Adrenal gland (tissue), 12 donors: ENCODE data around the gene PPTC7. TPM values are rescaled to one million over a fixed set of nuclear protein-coding genes. Genes with fewer than 3 reads are reported as not detected.
A peak's percentile ranks its signal among the peaks of the same experiment; 100 is the strongest.
"Not testable (repeated sequence)": the region's sequence is repeated elsewhere in the genome, so short reads cannot be mapped to it uniquely, and the experiment has no call there.

Experiments
- DNase-seq, 7 donors: peaks; one replicate each; pipeline ENCODE4 v3.0.0-alpha.2; 2019 to 2020
- H3K27ac ChIP-seq, 5 donors: fragments of 200-600 bp; sonication (generic) in 4 of 5; 1 replicate in 3 of 5; 2 replicates in 2 of 5; pipeline versions ENCODE4 v1.5.1 to v1.8.0; 2016 to 2020; ENCODE audit warnings: mild to moderate bottlenecking in 1 of 5
- H3K27me3 ChIP-seq: fragments of 200-600 bp; 2 replicates; pipeline ENCODE4 v1.8.0; 2021
- H3K36me3 ChIP-seq, 2 donors: fragments of 200-600 bp; replicated peaks in 1 of 2; 1 replicate in 1 of 2; 2 replicates in 1 of 2; pipeline versions ENCODE4 v1.5.1 to v1.8.0; 2018 to 2022
- H3K4me1 ChIP-seq, 2 donors: fragments of 200-600 bp; replicated peaks in 1 of 2; 1 replicate in 1 of 2; 2 replicates in 1 of 2; pipeline versions ENCODE4 v1.5.1 to v1.8.0; 2018 to 2021
- H3K4me3 ChIP-seq, 4 donors: fragments of 200-600 bp; sonication (generic) in 3 of 4; one replicate each; pipeline ENCODE4 v1.5.1; 2016 to 2018
- H3K9me3 ChIP-seq, 3 donors: fragments of 200-600 bp; sonication (generic) in 1 of 3; replicated peaks in 1 of 3; 1 replicate in 2 of 3; 2 replicates in 1 of 3; pipeline versions ENCODE4 v1.5.1 to v1.8.0; 2016 to 2021
- POLR2A ChIP-seq, 2 donors: fragments of 450-650 bp; IDR thresholded peaks; one replicate each; pipeline ENCODE4 v1.6.1; 2017; ENCODE audit warnings: antibody characterized with exemption in 2 of 2, mild to moderate bottlenecking in 2 of 2, moderate library complexity in 1 of 2
- WGBS, 4 donors: extraction: QIAGEN DNeasy Blood & Tissue Kit in 2 of 4; methylation state at CpG; one replicate each; pipeline versions ENCODE4 v1.1.5 to v1.1.7; 2013 to 2017; 5-methylcytosine and 5-hydroxymethylcytosine counted together
- intact Hi-C, 2 donors: fragments of 100-400 bp; cut with DNase I; formaldehyde crosslinking; loops; one replicate each; pipeline versions ENCODE4 v1.14.1 to v1.15.0; 2022 to 2023
- polyA plus RNA-seq, 3 donors: library from polyadenylated mRNA; stranded (reverse); fragments of 200-250 nt in 2 of 3; fragments of 350-450 nt in 1 of 3; fragmentation: Illumina TruSeq in 1 of 3; extraction: RNeasy Lipid Tissue Mini Kit (QIAGEN cat#74804) in 1 of 3; gene quantifications; one replicate each; pipeline ENCODE4 v1.2.3, GENCODE V29; 2013 to 2014
- total RNA-seq, 9 donors: library from RNA; depleted of rRNA in 4 of 9; stranded (reverse); fragments of >200 nt in 4 of 9; fragments of 120-200 nt in 1 of 9; fragmentation: NEBNext Ultra II Directional in 1 of 9; extraction: Animal tissue kit (Norgen Biotek cat#: 25700) in 1 of 9; gene quantifications; one replicate each; pipeline versions ENCODE4 v1.1.0 to v1.2.4, GENCODE V29; 2013 to 2023
- TF ChIP-seq, protein P1 (sequence below), 6 experiments: fragments of 450-650 bp in 4 of 6; fragments of 200-600 bp in 2 of 6; sonication (generic) in 1 of 6; IDR thresholded peaks; 1 replicate in 5 of 6; 2 replicates in 1 of 6; pipeline versions ENCODE4 v1.5.1 to v1.8.0; 2016 to 2021; ENCODE audit warnings: antibody characterized with exemption in 6 of 6, mild to moderate bottlenecking in 2 of 6, moderate library complexity in 1 of 6
- donor health status: healthy with polysubstance abuse.
- donor health status: Bipolar disorder and iron deficiency.
- donor health status: DM: yes; HTN: yes; CAD: no.
- donor health status: DM: no; HTN: no; CAD: no.
- donor health status: DM: no; HTN: no; CAD: no.
- donor health status: DM: yes; HTN: yes; CAD: no.

PPTC7 gene
- total and polyA plus RNA-seq, 12 donors: 7.1 to 43.4 (median 20.1) TPM

DNA sequence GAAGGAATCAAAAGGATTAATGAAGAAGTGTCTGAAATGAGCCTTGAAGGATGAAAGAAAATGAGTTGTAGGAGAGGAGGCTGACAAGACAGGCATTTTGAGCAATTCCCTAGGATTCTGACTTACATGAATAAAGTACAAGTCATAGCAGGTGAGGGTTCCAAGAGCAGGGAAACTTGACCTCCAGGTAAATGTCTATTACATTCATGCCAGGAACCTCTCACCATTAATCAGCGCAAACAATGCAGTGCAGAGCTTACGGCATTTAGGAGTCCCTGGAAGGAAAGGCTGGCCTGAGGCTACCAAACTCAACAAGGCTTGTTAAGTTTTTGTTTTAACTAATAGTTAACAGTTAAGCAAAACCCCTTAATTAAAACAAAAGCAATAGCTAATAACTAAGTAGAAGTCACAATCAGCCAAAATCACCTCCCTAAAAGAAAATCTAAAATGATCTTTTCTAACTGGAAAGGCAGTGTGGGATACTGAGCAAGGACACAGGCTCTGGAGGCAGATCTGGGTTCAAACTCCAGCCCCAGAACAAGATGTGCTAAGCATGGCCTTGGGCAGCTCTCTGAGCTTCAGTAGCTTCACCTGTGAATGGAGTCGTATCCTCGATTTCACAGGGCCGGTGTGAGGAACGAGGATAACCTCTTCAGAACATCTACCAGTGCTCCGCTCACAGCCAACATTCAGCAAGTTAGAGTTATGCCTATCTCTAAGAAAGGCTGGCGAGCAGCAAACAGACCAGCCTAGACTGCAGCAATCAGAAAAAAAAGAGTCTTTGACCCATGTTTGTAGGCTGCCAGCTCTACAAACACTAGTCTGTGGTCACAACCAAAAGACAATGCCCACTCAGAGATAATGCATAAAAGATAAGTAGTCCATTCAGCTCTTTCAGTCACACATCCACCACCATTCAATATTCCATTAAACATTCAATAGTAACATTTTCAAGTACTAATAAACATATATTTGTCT is 16.9 kb downstream of the PPTC7 start:
- WGBS, 4 donors: 59 to 73% (median 69%) methylated on average over 8 of the region's 8 CpGs
- H3K36me3 ChIP-seq: no peaks in the 10 kb centered on the region
- no peak for DNase-seq
- H3K4me1 ChIP-seq: peaks cover 44 to 59% of the 10 kb centered on the region in 2 donors
- no peak overlapping the region for H3K4me3 ChIP-seq
- no peaks in the 10 kb centered on the region for H3K27me3 ChIP-seq
- peak overlapping the region in 4 of 5 donors; percentile 0 to 82 (median 36) for H3K27ac ChIP-seq
- intact Hi-C loops: no loop called here
- H3K9me3 ChIP-seq: no peaks in the 10 kb centered on the region
- TF ChIP-seq, protein P1, sequence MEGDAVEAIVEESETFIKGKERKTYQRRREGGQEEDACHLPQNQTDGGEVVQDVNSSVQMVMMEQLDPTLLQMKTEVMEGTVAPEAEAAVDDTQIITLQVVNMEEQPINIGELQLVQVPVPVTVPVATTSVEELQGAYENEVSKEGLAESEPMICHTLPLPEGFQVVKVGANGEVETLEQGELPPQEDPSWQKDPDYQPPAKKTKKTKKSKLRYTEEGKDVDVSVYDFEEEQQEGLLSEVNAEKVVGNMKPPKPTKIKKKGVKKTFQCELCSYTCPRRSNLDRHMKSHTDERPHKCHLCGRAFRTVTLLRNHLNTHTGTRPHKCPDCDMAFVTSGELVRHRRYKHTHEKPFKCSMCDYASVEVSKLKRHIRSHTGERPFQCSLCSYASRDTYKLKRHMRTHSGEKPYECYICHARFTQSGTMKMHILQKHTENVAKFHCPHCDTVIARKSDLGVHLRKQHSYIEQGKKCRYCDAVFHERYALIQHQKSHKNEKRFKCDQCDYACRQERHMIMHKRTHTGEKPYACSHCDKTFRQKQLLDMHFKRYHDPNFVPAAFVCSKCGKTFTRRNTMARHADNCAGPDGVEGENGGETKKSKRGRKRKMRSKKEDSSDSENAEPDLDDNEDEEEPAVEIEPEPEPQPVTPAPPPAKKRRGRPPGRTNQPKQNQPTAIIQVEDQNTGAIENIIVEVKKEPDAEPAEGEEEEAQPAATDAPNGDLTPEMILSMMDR (IDR thresholded peaks at IDR 0.05): no peak
- TF ChIP-seq POLR2A (IDR thresholded peaks at IDR 0.05): no peak

DNA sequence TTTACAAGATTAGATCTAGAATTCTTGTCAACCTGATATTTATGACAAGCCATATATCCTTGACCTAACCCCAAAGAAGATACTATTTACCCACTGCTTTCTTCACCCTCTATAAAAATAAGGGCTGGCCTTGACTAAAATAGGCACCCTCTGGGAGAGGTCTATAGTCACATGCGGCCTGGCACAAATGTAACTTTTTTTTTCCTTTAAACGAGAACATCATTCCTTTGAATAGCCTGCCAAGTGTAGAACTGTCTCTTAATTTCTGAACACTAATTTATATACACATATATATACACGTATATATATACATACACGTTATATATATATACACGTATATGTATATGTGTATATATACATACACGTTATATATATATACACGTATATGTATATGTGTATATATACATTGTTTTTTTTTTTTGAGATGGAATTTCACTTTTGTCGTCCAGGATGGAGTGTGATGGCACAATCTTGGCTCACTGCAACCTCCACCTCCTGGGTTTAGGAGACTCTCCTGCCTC is 18.6 kb downstream of the PPTC7 start:
- 33 to 40% (median 35%) methylated on average over 8 of the region's 8 CpGs for WGBS, 4 donors
- Histone ChIP-seq H3K9me3 (no peaks in the 10 kb centered on the region), H3K36me3 (no peaks in the 10 kb centered on the region), H3K4me3 (no peak overlapping the region), H3K27ac (peak overlapping the region in 4 of 5 donors; percentile 56 to 82 (median 78)), H3K4me1 (peaks cover 44 to 68% of the 10 kb centered on the region in 2 donors), H3K27me3 (no peaks in the 10 kb centered on the region)
- intact Hi-C loops: no loop called here
- TF ChIP-seq, protein P1 (IDR thresholded peaks at IDR 0.05): no peak
- no peak for TF ChIP-seq POLR2A (IDR thresholded peaks at IDR 0.05)
- DNase-seq: no peak

DNA sequence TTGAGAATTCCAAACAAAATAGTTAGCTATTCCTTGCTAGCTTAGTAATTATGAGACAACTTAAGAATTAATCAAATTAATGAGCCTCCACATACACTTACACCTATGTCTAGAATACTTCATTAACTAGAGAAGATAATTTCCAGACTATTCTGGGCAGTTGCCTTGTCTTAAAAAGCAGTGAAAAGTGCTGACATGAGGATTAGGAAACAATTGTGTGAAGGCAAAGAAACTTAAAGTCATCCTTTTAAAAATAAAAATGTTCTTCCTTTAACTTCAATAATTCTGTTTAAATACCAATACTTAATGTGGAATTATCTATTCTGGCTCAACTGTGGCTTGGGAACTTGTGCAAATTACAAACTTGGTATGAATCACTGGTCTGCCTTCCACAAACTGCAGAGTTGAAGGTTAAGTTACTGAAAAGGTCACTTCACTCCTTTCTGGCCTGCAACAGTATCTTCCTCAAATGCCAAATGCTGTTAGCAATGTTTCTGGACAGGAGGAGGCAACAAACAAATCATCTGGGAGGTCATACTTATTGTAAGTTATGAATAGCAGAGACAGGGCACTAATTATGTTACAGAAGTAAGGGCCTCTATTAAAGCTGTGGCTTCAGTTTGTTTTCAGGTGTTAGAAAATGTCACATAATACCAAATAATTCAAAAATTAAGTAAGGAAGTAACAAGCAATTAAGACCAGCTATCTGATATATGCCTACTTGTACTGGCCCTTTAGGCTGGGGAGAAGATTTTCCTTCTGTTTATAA is 19.2 kb downstream of the PPTC7 start:
- Histone ChIP-seq H3K36me3 (no peaks in the 10 kb centered on the region), H3K27me3 (no peaks in the 10 kb centered on the region), H3K4me1 (peaks cover 44 to 68% of the 10 kb centered on the region in 2 donors), H3K9me3 (no peaks in the 10 kb centered on the region), H3K27ac (peak overlapping the region; percentile 52 to 82 (median 76)), H3K4me3 (no peak overlapping the region)
- intact Hi-C loops: no loop called here
- DNase-seq: peak in 3 of 7 donors; percentile 49 to 68 (median 61)
- TF ChIP-seq, protein P1 (IDR thresholded peaks at IDR 0.05): no peak
- TF ChIP-seq POLR2A (IDR thresholded peaks at IDR 0.05): no peak

- H3K9me3 ChIP-seq, H3K4me3 ChIP-seq, intact Hi-C loops, DNase-seq, H3K27me3 ChIP-seq, H3K36me3 ChIP-seq: not testable (repeated sequence)
- peaks cover 51 to 77% of the 10 kb centered on the region in 2 donors for H3K4me1 ChIP-seq
- H3K27ac ChIP-seq: peak overlapping the region in 3 of 5 donors; percentile 38 to 82 (median 79)
- WGBS, 4 donors: 79 to 85% (median 82%) methylated on average over 5 of the region's 5 CpGs
Observed at GRCh38 chr12:110562386-110562785, 20.7 kb downstream of the PPTC7 start.
